Activated CD4-positive, alpha-beta T cell treated with anti-CD3 and anti-CD28 coated beads, Interleukin-2, amount 10 ng/mL, durations not matched to agents 7 days and 5 days (primary cell): ENCODE results near the gene FLRT1. TPM values are rescaled to one million over a fixed set of nuclear protein-coding genes. Genes with fewer than 3 reads are reported as not detected.

Experiments
- CTCF ChIA-PET: fragments of 350-600 bp; sonication (Branson Sonifier 250); formaldehyde crosslinking; loops from one replicate; lab custom pipeline; 2021; ENCODE audit warnings: antibody characterized with exemption; lab: Charles Lee
- POLR2A ChIA-PET: fragments of 350-600 bp; sonication (Branson Sonifier 250); formaldehyde crosslinking; loops from one replicate; lab custom pipeline; 2021; ENCODE audit warnings: antibody characterized with exemption; lab: Charles Lee
- DNase-seq: peaks from one replicate; pipeline ENCODE4 v3.0.0-alpha.2; 2020
- H3K27ac Mint-ChIP-seq: one replicate; pipeline ENCODE4 v1.8.0; 2021; ENCODE audit warnings: mild to moderate bottlenecking, moderate library complexity, mixed read lengths
- H3K27me3 Mint-ChIP-seq: one replicate; pipeline ENCODE4 v1.8.0; 2021; ENCODE audit warnings: mixed read lengths
- H3K36me3 Mint-ChIP-seq: one replicate; pipeline ENCODE4 v1.8.0; 2021; ENCODE audit warnings: low read depth, mixed read lengths
- H3K4me1 Mint-ChIP-seq: one replicate; pipeline ENCODE4 v1.8.0; 2021; ENCODE audit warnings: mixed read lengths
- H3K4me3 Mint-ChIP-seq: one replicate; pipeline ENCODE4 v1.8.0; 2021; ENCODE audit warnings: mild to moderate bottlenecking, moderate library complexity, mixed read lengths
- H3K9me3 Mint-ChIP-seq: one replicate; pipeline ENCODE4 v1.8.0; 2021; ENCODE audit warnings: mixed read lengths
- total RNA-seq, 2 experiments: library from RNA; stranded (reverse); gene quantifications; one replicate each; pipeline ENCODE4 v1.2.3, GENCODE V29; 2021

The FLRT1 gene
- total RNA-seq, 2 experiments from 2014 or later: not detected

- CTCF ChIA-PET: no interaction called here
- Mint-ChIP-seq H3K9me3 (no peaks in the 10 kb centered on the region), H3K36me3 (no peaks in the 10 kb centered on the region), H3K4me1 (peaks cover 7% of the 10 kb centered on the region), H3K27me3 (no peaks in the 10 kb centered on the region), H3K4me3 (no peak overlapping the region), H3K27ac (no peak overlapping the region)
- POLR2A ChIA-PET: no interaction called here
- DNase-seq: no peak
Observed at GRCh38 chr11:64069401-64070313, 33.9 kb downstream of the FLRT1 start.

- H3K36me3 Mint-ChIP-seq: no peaks in the 10 kb centered on the region
- H3K4me3 Mint-ChIP-seq: no peak overlapping the region
- no peak for DNase-seq
- no peaks in the 10 kb centered on the region for H3K9me3 Mint-ChIP-seq
- CTCF ChIA-PET: no interaction called here
- POLR2A ChIA-PET: no interaction called here
- H3K27ac Mint-ChIP-seq: no peak overlapping the region
- H3K27me3 Mint-ChIP-seq: no peaks in the 10 kb centered on the region
- H3K4me1 Mint-ChIP-seq: peaks cover 7% of the 10 kb centered on the region
Observed at GRCh38 chr11:64070314-64070681, 34.6 kb downstream of the FLRT1 start.

- peaks cover 7% of the 10 kb centered on the region for H3K4me1 Mint-ChIP-seq
- ChIA-PET CTCF (no interaction called here), POLR2A (no interaction called here)
- H3K36me3 Mint-ChIP-seq: no peaks in the 10 kb centered on the region
- DNase-seq: no peak
- H3K4me3 Mint-ChIP-seq: no peak overlapping the region
- H3K27ac Mint-ChIP-seq: no peak overlapping the region
- no peaks in the 10 kb centered on the region for H3K9me3 Mint-ChIP-seq
- H3K27me3 Mint-ChIP-seq: no peaks in the 10 kb centered on the region
Observed at GRCh38 chr11:64071849-64072248, 36.1 kb downstream of the FLRT1 start.

DNA sequence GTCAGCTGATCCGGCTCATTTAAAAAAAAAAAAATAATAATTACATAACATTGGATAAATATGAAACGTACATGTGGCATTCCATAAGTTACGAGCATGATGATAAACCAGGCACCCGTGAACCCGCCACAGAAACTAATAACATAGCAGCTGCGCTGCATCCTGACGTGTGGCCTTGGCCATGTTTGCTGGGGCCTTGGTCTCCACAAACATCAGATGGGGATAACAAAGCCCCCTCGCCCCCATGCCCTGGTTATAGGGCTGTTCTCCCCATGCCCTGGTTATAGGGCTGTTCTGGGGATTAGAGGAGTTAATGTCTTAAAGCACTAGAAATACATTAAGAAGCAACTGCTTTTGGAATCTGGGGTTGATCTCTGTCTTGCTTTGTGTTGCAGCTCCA is 36.7 kb downstream of the FLRT1 start:
- CTCF ChIA-PET: no interaction called here
- Mint-ChIP-seq H3K27me3 (no peaks in the 10 kb centered on the region), H3K36me3 (no peaks in the 10 kb centered on the region), H3K9me3 (no peaks in the 10 kb centered on the region), H3K4me3 (no peak overlapping the region), H3K27ac (no peak overlapping the region), H3K4me1 (peaks cover 7% of the 10 kb centered on the region)
- DNase-seq: no peak
- POLR2A ChIA-PET: no interaction called here

DNA sequence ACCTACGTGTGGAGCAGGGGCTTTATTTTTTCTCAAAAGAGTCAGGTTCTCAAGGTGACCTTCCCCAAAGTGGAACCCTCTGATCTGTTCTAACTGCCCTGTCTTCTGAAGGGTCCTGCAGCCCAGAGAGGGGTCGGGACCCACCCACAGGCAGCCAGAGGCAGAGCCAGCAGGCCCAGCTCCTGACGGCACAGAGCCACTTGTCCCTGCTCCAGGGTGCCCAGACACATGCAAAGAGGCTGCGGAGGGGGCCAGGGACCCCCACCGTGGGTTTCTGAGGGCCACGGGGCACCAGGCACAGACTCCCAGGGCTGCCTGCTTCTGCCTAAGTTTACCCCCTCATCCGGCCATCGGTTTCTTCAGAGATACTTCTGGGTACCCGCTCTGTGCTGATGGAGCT is 37.1 kb downstream of the FLRT1 start:
- Mint-ChIP-seq H3K4me3 (no peak overlapping the region), H3K36me3 (no peaks in the 10 kb centered on the region), H3K27me3 (no peaks in the 10 kb centered on the region), H3K9me3 (no peaks in the 10 kb centered on the region), H3K27ac (peak overlapping the region; percentile 31), H3K4me1 (peaks cover 7% of the 10 kb centered on the region)
- CTCF ChIA-PET: no interaction called here
- DNase-seq: no peak
- POLR2A ChIA-PET: no interaction called here

GRCh38 chr11:64073542-64073941 is 37.8 kb downstream of the FLRT1 start:
- H3K9me3 Mint-ChIP-seq: no peaks in the 10 kb centered on the region
- no peak for DNase-seq
- CTCF ChIA-PET: interaction anchor here (1.2 to 1.9 kb wide), 3 partner anchors 17 to 237 kb away, joined by 3 to 4 read pairs (median 4); no protein-coding TSS in a partner anchor
- POLR2A ChIA-PET: interaction anchor here (0.5 kb wide), 1 partner anchor 110 kb away, joined by 4 read pairs; no protein-coding TSS in a partner anchor
- H3K36me3 Mint-ChIP-seq: no peaks in the 10 kb centered on the region
- H3K4me3 Mint-ChIP-seq: no peak overlapping the region
- no peaks in the 10 kb centered on the region for H3K27me3 Mint-ChIP-seq
- H3K27ac Mint-ChIP-seq: no peak overlapping the region
- peaks cover 7% of the 10 kb centered on the region for H3K4me1 Mint-ChIP-seq

DNA sequence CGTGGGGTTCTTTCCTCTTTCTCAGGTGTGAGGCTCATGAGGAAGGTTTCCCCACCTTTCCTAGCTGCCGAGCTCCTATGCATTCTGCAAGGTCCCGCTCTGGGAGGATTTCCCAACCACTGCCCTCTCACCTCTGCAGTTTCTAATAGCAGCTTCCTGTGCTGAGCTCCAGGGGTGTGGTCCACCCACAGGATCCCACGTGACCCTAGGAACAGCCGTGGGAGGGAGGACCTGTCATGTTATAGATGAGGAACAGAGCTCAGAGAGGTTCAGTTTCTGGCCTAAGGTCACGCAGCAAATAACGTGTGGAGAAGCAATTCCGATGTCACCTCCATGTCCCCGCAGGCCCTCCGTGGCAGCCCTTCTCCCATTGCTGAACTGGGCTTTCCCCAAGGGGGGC is 38.5 kb downstream of the FLRT1 start:
- no peaks in the 10 kb centered on the region for H3K9me3 Mint-ChIP-seq
- POLR2A ChIA-PET: interaction anchor here (0.5 kb wide), 1 partner anchor 111 kb away, joined by 4 read pairs; no protein-coding TSS in a partner anchor
- peak; percentile 52 for DNase-seq
- H3K27ac Mint-ChIP-seq: peak overlapping the region; percentile 64
- H3K4me3 Mint-ChIP-seq: no peak overlapping the region
- H3K27me3 Mint-ChIP-seq: no peaks in the 10 kb centered on the region
- H3K4me1 Mint-ChIP-seq: peaks cover 7% of the 10 kb centered on the region
- CTCF ChIA-PET: interaction anchor here (0.6 to 1.9 kb wide), 4 partner anchors 18 to 284 kb away, joined by 3 to 4 read pairs (median 4); no protein-coding TSS in a partner anchor
- H3K36me3 Mint-ChIP-seq: no peaks in the 10 kb centered on the region

DNA sequence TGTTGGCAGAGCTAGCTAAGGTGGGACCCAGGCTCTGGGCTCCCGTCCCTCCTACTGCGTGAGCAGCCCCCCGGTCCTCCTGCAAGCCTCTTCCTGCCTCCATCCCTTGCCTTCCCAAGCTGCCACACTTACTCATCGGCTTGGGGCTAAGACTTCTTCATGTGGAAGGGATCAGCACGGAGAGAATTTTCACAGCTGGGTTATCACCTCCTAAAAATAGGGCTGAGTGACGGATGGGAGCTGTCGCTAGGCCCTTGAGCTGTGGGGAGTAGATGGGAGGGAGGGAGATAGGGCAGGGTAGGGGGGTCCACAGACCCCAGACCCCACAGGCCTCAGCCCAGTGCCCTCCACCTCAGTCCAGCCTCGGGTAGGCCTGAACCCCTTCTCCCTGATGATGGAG is 41.0 kb downstream of the FLRT1 start:
- no peaks in the 10 kb centered on the region for H3K36me3 Mint-ChIP-seq
- no peak overlapping the region for H3K4me3 Mint-ChIP-seq
- DNase-seq: no peak
- H3K9me3 Mint-ChIP-seq: no peaks in the 10 kb centered on the region
- peaks cover 7% of the 10 kb centered on the region for H3K4me1 Mint-ChIP-seq
- H3K27me3 Mint-ChIP-seq: no peaks in the 10 kb centered on the region
- ChIA-PET CTCF (no interaction called here), POLR2A (no interaction called here)
- H3K27ac Mint-ChIP-seq: no peak overlapping the region

DNA sequence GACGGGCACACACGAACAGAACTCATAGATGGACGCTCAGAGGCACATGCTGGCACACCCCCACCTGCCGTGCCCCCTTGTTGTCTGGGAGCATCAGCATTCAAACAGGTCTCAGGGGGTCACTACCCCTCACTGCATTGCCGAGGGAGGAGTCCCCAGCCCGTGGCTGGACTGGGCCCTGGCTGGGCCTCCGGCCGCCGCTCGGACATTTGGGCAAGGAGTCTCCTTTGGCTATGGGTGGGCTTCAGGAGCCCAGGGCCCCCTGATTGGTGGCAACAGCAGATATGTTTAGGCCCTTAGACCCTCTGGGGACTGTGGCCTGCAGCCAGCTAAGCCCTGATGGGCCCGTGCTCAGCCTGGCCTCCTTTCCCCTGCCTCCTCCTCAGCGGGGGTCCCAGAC is 41.9 kb downstream of the FLRT1 start:
- no peak overlapping the region for H3K4me3 Mint-ChIP-seq
- no peaks in the 10 kb centered on the region for H3K9me3 Mint-ChIP-seq
- H3K27ac Mint-ChIP-seq: no peak overlapping the region
- CTCF ChIA-PET: no interaction called here
- H3K4me1 Mint-ChIP-seq: peaks cover 7% of the 10 kb centered on the region
- H3K27me3 Mint-ChIP-seq: no peaks in the 10 kb centered on the region
- no peaks in the 10 kb centered on the region for H3K36me3 Mint-ChIP-seq
- no peak for DNase-seq
- POLR2A ChIA-PET: no interaction called here

DNA sequence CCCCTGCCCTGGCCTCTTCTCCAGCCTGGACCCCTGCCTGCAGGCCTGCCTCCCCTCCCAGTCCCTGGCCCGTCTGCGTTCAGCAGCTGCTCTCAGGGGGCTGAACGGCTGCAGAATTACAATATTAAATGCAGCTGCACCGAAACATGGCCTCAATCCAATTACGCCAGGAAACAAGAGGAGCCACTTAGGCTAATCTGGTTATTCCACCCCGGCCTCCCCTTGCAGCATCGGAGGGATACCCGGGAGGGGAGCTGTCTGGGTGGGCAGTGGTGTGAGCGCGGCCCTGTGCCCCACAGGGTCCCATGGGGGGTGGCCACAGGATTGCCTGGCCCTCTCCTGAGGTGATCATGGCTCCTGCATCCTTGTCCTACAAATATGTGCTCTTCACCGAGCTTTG is 42.6 kb downstream of the FLRT1 start:
- Mint-ChIP-seq H3K9me3 (no peaks in the 10 kb centered on the region), H3K27ac (no peak overlapping the region), H3K4me3 (no peak overlapping the region), H3K4me1 (peaks cover 7% of the 10 kb centered on the region), H3K27me3 (no peaks in the 10 kb centered on the region), H3K36me3 (no peaks in the 10 kb centered on the region)
- POLR2A ChIA-PET: no interaction called here
- no peak for DNase-seq
- CTCF ChIA-PET: no interaction called here

DNA sequence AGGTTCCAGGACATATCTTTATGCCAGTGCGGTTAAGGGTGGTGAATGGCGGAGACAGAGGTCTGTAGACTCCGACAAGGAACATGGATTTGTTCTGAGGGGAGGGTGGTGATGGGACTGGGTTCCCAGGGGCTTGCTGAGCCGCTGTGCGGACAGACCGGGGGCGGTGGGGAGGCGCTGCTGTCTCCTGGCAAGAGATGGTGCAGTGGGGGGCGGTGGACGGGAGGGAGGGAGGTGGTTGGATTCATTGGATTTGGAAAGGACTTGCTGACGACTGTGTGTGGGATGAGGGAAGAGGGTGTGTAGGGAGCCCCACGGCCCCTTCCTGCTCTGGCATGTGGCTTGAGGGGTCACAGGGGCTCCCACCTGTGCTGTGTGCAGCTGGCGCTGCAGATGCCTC is 43.2 kb downstream of the FLRT1 start:
- H3K9me3 Mint-ChIP-seq: no peaks in the 10 kb centered on the region
- CTCF ChIA-PET: interaction anchor here (0.6 kb wide), 1 partner anchor 60 kb away, joined by 3 read pairs; no protein-coding TSS in a partner anchor
- H3K4me3 Mint-ChIP-seq: no peak overlapping the region

DNA sequence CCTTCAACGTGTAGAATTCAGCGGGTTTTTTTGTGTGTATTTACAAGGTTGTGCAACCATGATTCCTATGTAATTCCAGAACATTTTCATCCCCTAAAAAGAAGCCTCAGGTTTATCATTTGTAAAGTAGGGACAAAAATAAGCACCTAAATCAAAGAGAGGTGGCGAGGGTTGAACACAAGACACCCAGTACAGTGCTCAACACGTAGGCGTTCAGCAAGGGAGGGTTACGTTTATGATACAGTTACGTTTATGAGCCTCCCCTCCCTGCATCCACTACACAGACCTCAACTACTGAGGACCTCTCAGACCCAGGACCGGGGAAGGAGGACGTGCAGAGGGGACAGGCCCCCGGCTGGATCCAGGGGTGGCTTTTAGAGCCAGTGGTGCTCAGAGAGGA is 44.7 kb downstream of the FLRT1 start:
- H3K9me3 Mint-ChIP-seq: no peaks in the 10 kb centered on the region

More for the DNA sequence above, 43.2 kb downstream of the FLRT1 start:
- no peak for DNase-seq
- Mint-ChIP-seq H3K27ac (no peak overlapping the region), H3K27me3 (no peaks in the 10 kb centered on the region), H3K36me3 (no peaks in the 10 kb centered on the region), H3K4me1 (peaks cover 7% of the 10 kb centered on the region)
- POLR2A ChIA-PET: no interaction called here

GRCh38 chr11:64081745-64082442 is 46.2 kb downstream of the FLRT1 start:
- Mint-ChIP-seq H3K4me1 (no peaks in the 10 kb centered on the region), H3K27ac (no peak overlapping the region), H3K36me3 (no peaks in the 10 kb centered on the region), H3K27me3 (no peaks in the 10 kb centered on the region), H3K9me3 (no peaks in the 10 kb centered on the region), H3K4me3 (no peak overlapping the region)
- ChIA-PET POLR2A (interaction anchor here (0.5 kb wide), 1 partner anchor 310 kb away, joined by 3 read pairs; no protein-coding TSS in a partner anchor), CTCF (interaction anchor here (0.6 kb wide), 2 partner anchors 243 to 285 kb away, joined by 3 read pairs; partner anchors contain the start of gene MARK2)
- no peak for DNase-seq

More for the DNA sequence above, 44.7 kb downstream of the FLRT1 start:
- no peak for DNase-seq
- Mint-ChIP-seq H3K27me3 (no peaks in the 10 kb centered on the region), H3K27ac (no peak overlapping the region), H3K36me3 (no peaks in the 10 kb centered on the region), H3K4me3 (no peak overlapping the region), H3K4me1 (no peaks in the 10 kb centered on the region)
- ChIA-PET POLR2A (no interaction called here), CTCF (no interaction called here)
